ENCODE data around the gene ARHGEF4.

Gene ARHGEF4

DNA sequence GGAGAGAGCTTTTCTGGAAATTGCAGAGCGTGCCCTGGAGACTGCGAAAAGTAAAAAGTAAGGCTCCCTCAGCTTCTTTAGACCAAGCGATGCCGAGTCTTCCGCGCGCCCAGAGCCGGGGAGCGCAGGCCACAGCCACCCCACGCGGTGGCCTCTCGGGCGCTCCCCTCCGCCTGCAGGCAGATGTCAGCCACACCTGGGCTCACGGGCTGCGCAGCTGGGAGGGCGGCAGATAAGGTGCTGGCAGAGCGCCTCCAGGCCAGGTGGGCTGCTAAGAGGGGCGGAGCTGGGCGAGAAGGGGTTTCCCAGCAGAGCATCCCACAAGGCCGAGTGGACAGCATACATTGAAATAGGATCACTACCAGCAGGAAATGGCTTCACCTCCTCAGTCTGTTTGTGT lies 81.7 kb downstream of the ARHGEF4 start:
- no peak overlapping the region for H4K8ac ChIP-seq (ENCODE audit: low read depth, low read length)
- WGBS (ENCODE audit: extremely low coverage, insufficient coverage, insufficient read length) = no CpG with 5 or more reads among the region's 21 CpGs
- H3K4ac ChIP-seq (ENCODE audit: low read depth, low read length) = no peak overlapping the region

DNA sequence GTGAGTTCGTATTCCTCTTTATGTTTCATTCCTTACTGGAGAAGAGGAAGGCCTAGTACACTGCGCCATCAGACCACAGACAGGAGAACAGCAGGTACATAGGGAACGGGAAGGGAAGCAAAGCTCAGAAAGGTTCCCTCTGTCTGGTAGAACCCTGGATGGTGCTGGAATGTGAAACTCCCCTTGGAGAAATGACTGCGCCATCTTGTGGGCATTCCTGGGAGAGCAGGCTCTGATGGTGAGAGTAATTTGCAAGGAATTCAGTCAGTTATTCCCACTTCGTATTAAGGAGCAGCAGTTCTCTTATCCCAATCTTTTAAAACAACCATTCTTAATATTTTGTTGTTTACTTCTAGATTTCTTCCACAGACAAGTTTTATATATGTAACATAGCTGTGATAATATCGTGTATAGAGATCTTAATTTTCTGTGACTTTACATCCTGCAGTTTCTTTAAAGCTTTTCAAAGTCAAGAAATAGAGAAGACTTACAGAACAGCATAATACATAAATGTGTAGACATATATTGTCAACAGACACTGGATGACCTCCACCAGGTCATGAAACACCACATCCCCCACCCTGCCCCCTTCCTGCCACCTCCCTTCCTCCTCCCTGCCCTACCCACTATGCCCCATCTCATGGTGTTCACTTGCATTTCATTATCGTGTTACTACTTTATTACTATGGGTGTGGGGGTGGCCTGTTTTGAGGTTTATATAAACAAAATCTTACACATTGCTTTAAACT lies 83.9 kb downstream of the ARHGEF4 start:
- Histone ChIP-seq H3K4ac (ENCODE audit: low read depth, low read length) (no peak overlapping the region), H3K79me1 (ENCODE audit: low read length) (peaks cover 5% of the 10 kb centered on the region), H3K27ac (ENCODE audit: low read depth, low read length) (no peak overlapping the region), H3K18ac (ENCODE audit: low read length) (no peak overlapping the region), H4K91ac (ENCODE audit: low read depth, low read length) (no peak overlapping the region), H2BK5ac (ENCODE audit: low read depth, low read length, poor library complexity) (no peak overlapping the region), H2AK5ac (ENCODE audit: low read length) (no peak overlapping the region), H3K79me2 (ENCODE audit: control insufficient read depth, insufficient read depth, low read length, poor library complexity) (no peaks in the 10 kb centered on the region), H3K14ac (ENCODE audit: low read length) (no peak overlapping the region), H2BK120ac (ENCODE audit: insufficient read depth, low read length, poor library complexity) (no peak overlapping the region), H3K9ac (ENCODE audit: low read length) (no peak overlapping the region), H4K8ac (ENCODE audit: low read depth, low read length) (no peak overlapping the region), H2BK12ac (ENCODE audit: low read length) (no peak overlapping the region), H3K36me3 (ENCODE audit: control insufficient read depth in 1 of 2, insufficient read depth in 2 of 2, low read length in 2 of 2) (no peaks in the 10 kb centered on the region), H3K4me2 (ENCODE audit: low read length) (no peak overlapping the region), H4K12ac (ENCODE audit: low read depth, low read length) (no peak overlapping the region), H3K23ac (ENCODE audit: low read length) (no peak overlapping the region), H2AFZ (ENCODE audit: insufficient read depth, low read length, poor library complexity) (no peak overlapping the region), H3K4me3 (ENCODE audit: low read depth, low read length) (no peak overlapping the region), H3K27me3 (ENCODE audit: insufficient read depth, low read length) (no peaks in the 10 kb centered on the region), H3K9me3 (ENCODE audit: insufficient read depth, low read depth, low read length) (no peaks in the 10 kb centered on the region), H3K4me1 (ENCODE audit: control insufficient read depth in 1 of 2, insufficient read depth in 2 of 2, low read length in 2 of 2) (peaks cover 0 to under 1% of the 10 kb centered on the region in 2 experiments)
- WGBS (ENCODE audit: extremely low coverage, insufficient coverage, insufficient read length) = no CpG with 5 or more reads among the region's 7 CpGs
- DNase-seq = peak; percentile 76 to 93

More for the DNA sequence above, 81.7 kb downstream of the ARHGEF4 start:
- H3K4me2 ChIP-seq (ENCODE audit: low read length) = no peak overlapping the region
- H4K12ac ChIP-seq (ENCODE audit: low read depth, low read length) = no peak overlapping the region
- no peak overlapping the region for H3K14ac ChIP-seq (ENCODE audit: low read length)
- H3K79me1 ChIP-seq (ENCODE audit: low read length) = peaks cover 7% of the 10 kb centered on the region
- no peak overlapping the region for H2BK12ac ChIP-seq (ENCODE audit: low read length)
- no peak overlapping the region for H3K27ac ChIP-seq (ENCODE audit: low read depth, low read length)
- H3K4me1 ChIP-seq (ENCODE audit: control insufficient read depth in 1 of 2, insufficient read depth in 2 of 2, low read length in 2 of 2) = peaks cover 8 to 9% of the 10 kb centered on the region in 2 experiments
- no peak overlapping the region for H2BK120ac ChIP-seq (ENCODE audit: insufficient read depth, low read length, poor library complexity)
- H2AK5ac ChIP-seq (ENCODE audit: low read length) = no peak overlapping the region
- H3K9ac ChIP-seq (ENCODE audit: low read length) = no peak overlapping the region
- no peaks in the 10 kb centered on the region for H3K79me2 ChIP-seq (ENCODE audit: control insufficient read depth, insufficient read depth, low read length, poor library complexity)
- no peak overlapping the region for H3K4me3 ChIP-seq (ENCODE audit: low read depth, low read length)
- no peak overlapping the region for H2AFZ ChIP-seq (ENCODE audit: insufficient read depth, low read length, poor library complexity)
- H4K91ac ChIP-seq (ENCODE audit: low read depth, low read length) = no peak overlapping the region
- H3K36me3 ChIP-seq (ENCODE audit: control insufficient read depth in 1 of 2, insufficient read depth in 2 of 2, low read length in 2 of 2) = no peaks in the 10 kb centered on the region
- no peak overlapping the region for H3K23ac ChIP-seq (ENCODE audit: low read length)
- H3K18ac ChIP-seq (ENCODE audit: low read length) = no peak overlapping the region
- H3K9me3 ChIP-seq (ENCODE audit: insufficient read depth, low read depth, low read length) = no peaks in the 10 kb centered on the region
- H2BK5ac ChIP-seq (ENCODE audit: low read depth, low read length, poor library complexity) = no peak overlapping the region
- no peaks in the 10 kb centered on the region for H3K27me3 ChIP-seq (ENCODE audit: insufficient read depth, low read length)
- no peak for DNase-seq

DNA sequence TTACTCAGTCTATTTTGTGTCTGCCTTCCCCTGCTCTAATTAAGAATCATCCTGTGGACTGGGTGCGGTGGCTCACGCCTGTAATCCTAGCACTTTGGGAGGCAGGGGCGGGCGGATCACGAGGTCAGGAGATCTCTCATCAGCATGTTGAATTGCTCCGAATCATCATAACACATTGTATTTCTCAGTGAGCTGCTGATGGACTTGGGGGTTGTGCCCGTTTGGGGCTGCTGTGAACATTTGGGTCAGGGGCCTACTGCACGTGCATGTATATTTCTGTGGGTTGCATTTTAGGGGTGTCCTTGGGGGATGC lies 84.4 kb downstream of the ARHGEF4 start:
- no peak overlapping the region for H4K12ac ChIP-seq (ENCODE audit: low read depth, low read length)

DNA sequence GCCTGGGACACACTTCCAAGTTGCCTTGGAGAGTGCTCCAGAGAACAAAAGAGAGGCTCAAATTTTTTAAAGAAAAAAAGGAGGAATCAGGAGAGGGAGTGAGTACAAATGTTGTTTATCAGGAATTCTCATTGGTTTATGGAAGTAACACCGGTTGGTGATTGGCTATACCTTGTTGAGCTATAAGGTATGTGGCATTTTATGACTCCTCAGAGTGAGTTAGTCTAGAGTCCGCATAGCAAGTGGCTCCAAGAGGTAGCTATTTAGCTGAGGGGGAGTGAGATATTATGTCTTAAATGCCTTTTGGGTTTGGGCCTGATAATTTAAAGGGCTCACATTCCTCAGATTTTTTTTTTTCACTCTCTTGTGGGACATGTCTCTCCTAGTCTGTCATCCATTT lies 85.7 kb downstream of the ARHGEF4 start:
- no peak overlapping the region for H2AFZ ChIP-seq (ENCODE audit: insufficient read depth, low read length, poor library complexity)
- H2AK5ac ChIP-seq (ENCODE audit: low read length) = no peak overlapping the region
- whole genome bisulfite sequencing (ENCODE audit: extremely low coverage, insufficient coverage, insufficient read length) = no CpG with 5 or more reads among the region's 2 CpGs
- no peak overlapping the region for H4K8ac ChIP-seq (ENCODE audit: low read depth, low read length)
- no peak overlapping the region for H3K4me2 ChIP-seq (ENCODE audit: low read length)
- no peaks in the 10 kb centered on the region for H3K36me3 ChIP-seq (ENCODE audit: control insufficient read depth in 1 of 2, insufficient read depth in 2 of 2, low read length in 2 of 2)
- no peaks in the 10 kb centered on the region for H3K79me2 ChIP-seq (ENCODE audit: control insufficient read depth, insufficient read depth, low read length, poor library complexity)
- H2BK120ac ChIP-seq (ENCODE audit: insufficient read depth, low read length, poor library complexity) = no peak overlapping the region
- no peak overlapping the region for H3K23ac ChIP-seq (ENCODE audit: low read length)
- H3K27ac ChIP-seq (ENCODE audit: low read depth, low read length) = no peak overlapping the region
- H3K9me3 ChIP-seq (ENCODE audit: insufficient read depth, low read depth, low read length) = peaks cover 2% of the 10 kb centered on the region
- H3K14ac ChIP-seq (ENCODE audit: low read length) = no peak overlapping the region
- no peak for DNase-seq
- no peak overlapping the region for H2BK12ac ChIP-seq (ENCODE audit: low read length)
- H3K18ac ChIP-seq (ENCODE audit: low read length) = no peak overlapping the region
- H4K91ac ChIP-seq (ENCODE audit: low read depth, low read length) = no peak overlapping the region
- H4K12ac ChIP-seq (ENCODE audit: low read depth, low read length) = no peak overlapping the region
- no peaks in the 10 kb centered on the region for H3K27me3 ChIP-seq (ENCODE audit: insufficient read depth, low read length)
- H3K4ac ChIP-seq (ENCODE audit: low read depth, low read length) = no peak overlapping the region
- H3K4me3 ChIP-seq (ENCODE audit: low read depth, low read length) = no peak overlapping the region
- H3K4me1 ChIP-seq (ENCODE audit: control insufficient read depth in 1 of 2, insufficient read depth in 2 of 2, low read length in 2 of 2) = no peaks in the 10 kb centered on the region
- no peak overlapping the region for H3K9ac ChIP-seq (ENCODE audit: low read length)
- H2BK5ac ChIP-seq (ENCODE audit: low read depth, low read length, poor library complexity) = no peak overlapping the region
- H3K79me1 ChIP-seq (ENCODE audit: low read length) = no peaks in the 10 kb centered on the region

More for the DNA sequence above, 84.4 kb downstream of the ARHGEF4 start:
- H3K4me3 ChIP-seq (ENCODE audit: low read depth, low read length) = no peak overlapping the region
- H2AFZ ChIP-seq (ENCODE audit: insufficient read depth, low read length, poor library complexity) = no peak overlapping the region
- H3K14ac ChIP-seq (ENCODE audit: low read length) = no peak overlapping the region
- no peaks in the 10 kb centered on the region for H3K27me3 ChIP-seq (ENCODE audit: insufficient read depth, low read length)
- H3K36me3 ChIP-seq (ENCODE audit: control insufficient read depth in 1 of 2, insufficient read depth in 2 of 2, low read length in 2 of 2) = no peaks in the 10 kb centered on the region
- H2BK12ac ChIP-seq (ENCODE audit: low read length) = no peak overlapping the region
- no peak overlapping the region for H3K18ac ChIP-seq (ENCODE audit: low read length)
- H2BK5ac ChIP-seq (ENCODE audit: low read depth, low read length, poor library complexity) = no peak overlapping the region
- no peak overlapping the region for H3K23ac ChIP-seq (ENCODE audit: low read length)
- no peaks in the 10 kb centered on the region for H3K9me3 ChIP-seq (ENCODE audit: insufficient read depth, low read depth, low read length)
- H3K79me2 ChIP-seq (ENCODE audit: control insufficient read depth, insufficient read depth, low read length, poor library complexity) = no peaks in the 10 kb centered on the region
- no CpG with 5 or more reads among the region's 8 CpGs for WGBS (ENCODE audit: extremely low coverage, insufficient coverage, insufficient read length)
- no peak overlapping the region for H3K4me2 ChIP-seq (ENCODE audit: low read length)
- no peak for DNase-seq
- no peak overlapping the region for H3K27ac ChIP-seq (ENCODE audit: low read depth, low read length)
- no peak overlapping the region for H4K91ac ChIP-seq (ENCODE audit: low read depth, low read length)
- no peak overlapping the region for H2BK120ac ChIP-seq (ENCODE audit: insufficient read depth, low read length, poor library complexity)
- H2AK5ac ChIP-seq (ENCODE audit: low read length) = no peak overlapping the region
- no peaks in the 10 kb centered on the region for H3K4me1 ChIP-seq (ENCODE audit: control insufficient read depth in 1 of 2, insufficient read depth in 2 of 2, low read length in 2 of 2)
- H3K4ac ChIP-seq (ENCODE audit: low read depth, low read length) = no peak overlapping the region
- H4K8ac ChIP-seq (ENCODE audit: low read depth, low read length) = no peak overlapping the region
- H3K9ac ChIP-seq (ENCODE audit: low read length) = no peak overlapping the region
- peaks cover 2% of the 10 kb centered on the region for H3K79me1 ChIP-seq (ENCODE audit: low read length)
